K562 (cell line): Measurements from ENCODE around the gene BID. TPM values are rescaled to one million over a fixed set of nuclear protein-coding genes. Genes with fewer than 3 reads are reported as not detected.

Source experiments
- ATAC-seq: fragments of 200-7000 bp; cut with Tn5 transposase; 3 replicates; pipeline ENCODE4 v1.9.1; 2020; ENCODE audit warnings: moderate library complexity
- BruUV-seq: library from RNA; stranded (reverse); fragments of 400-500 nt; replicated peaks from 2 replicates; lab custom pipeline; 2021; lab: Mats Ljungman, UMichigan
- CTCF ChIA-PET: fragments of 300-600 bp; formaldehyde crosslinking; extraction: SDS; loops from one replicate; lab custom pipeline; 2021; ENCODE audit warnings: low intra/inter-chr PET ratio; lab: Yijun Ruan, JAX
- POLR2A ChIA-PET: fragments of 300-600, 350-650 bp; sonication (Branson Sonifier 250); formaldehyde crosslinking; extraction: SDS; loops from one replicate; lab custom pipeline; 2021; ENCODE audit warnings: antibody characterized with exemption, inconsistent platforms; lab: Yijun Ruan, JAX
- DNase-seq, 4 experiments: peaks; one replicate each; pipeline versions ENCODE4 v3.0.0 to v3.0.0-alpha.2; 2011 to 2018; ENCODE audit warnings: low spot score in 3 of 4, mixed read lengths in 3 of 4; ENCODE audit errors: extremely low read depth in 1 of 4
- FAIRE-seq: peaks from 2 replicates; lab custom pipeline; 2011; peaks lifted over from hg19 to GRCh38; lab: Jason Lieb, UNC
- H2AFZ ChIP-seq: 2 replicates; pipeline ENCODE4 v1.6.0; 2011; ENCODE audit warnings: low read depth, low read length, control low read depth, inconsistent platforms
- H3K27ac ChIP-seq: fragments of 200-600 bp; 3 replicates; pipeline ENCODE4 v1.8.0; 2011; ENCODE audit warnings: low read depth, mild to moderate bottlenecking, control low read depth, inconsistent platforms, low read length, moderate library complexity, mixed read lengths; ENCODE audit errors: extremely low read depth
- H3K27me3 ChIP-seq, 2 experiments: fragments of 300-600 bp in 1 of 2; 2 replicates in 1 of 2; 3 replicates in 1 of 2; pipeline versions ENCODE4 v1.6.0 to v1.8.0; 2011; ENCODE audit warnings: inconsistent platforms in 2 of 2, low read length in 2 of 2, mild to moderate bottlenecking in 1 of 2, mixed read lengths in 1 of 2, moderate library complexity in 1 of 2; ENCODE audit not compliant: control insufficient read depth in 2 of 2, insufficient read depth in 2 of 2
- H3K36me3 ChIP-seq: fragments of 300-600 bp; 3 replicates; pipeline ENCODE4 v1.8.0; 2011; ENCODE audit warnings: mild to moderate bottlenecking, low read length, inconsistent platforms; ENCODE audit not compliant: control insufficient read depth, insufficient read depth
- H3K4me1 ChIP-seq, 2 experiments: fragments of 200-600 bp in 1 of 2; replicated peaks in 1 of 2; 2 replicates in 1 of 2; 3 replicates in 1 of 2; pipeline versions ENCODE4 v1.5.1 to v1.8.0; 2011; ENCODE audit warnings: inconsistent platforms in 2 of 2, low read length in 2 of 2, mild to moderate bottlenecking in 1 of 2, mixed read lengths in 1 of 2, moderate library complexity in 1 of 2; ENCODE audit not compliant: control insufficient read depth in 2 of 2, insufficient read depth in 2 of 2
- H3K4me2 ChIP-seq: 2 replicates; pipeline ENCODE4 v1.6.1; 2011; ENCODE audit warnings: low read length, control low read depth, inconsistent platforms, mixed read lengths; ENCODE audit not compliant: insufficient read depth
- H3K4me3 ChIP-seq: fragments of 200-600 bp; sonication (generic), shearing (Covaris generic); 2 replicates; pipeline ENCODE4 v1.5.1; 2016; ENCODE audit warnings: control low read depth, inconsistent platforms
- H3K79me2 ChIP-seq: fragments of 200-600 bp; 3 replicates; pipeline ENCODE4 v1.8.0; 2011; ENCODE audit warnings: low read length, inconsistent platforms; ENCODE audit not compliant: control insufficient read depth, insufficient read depth
- H3K9ac ChIP-seq, 2 experiments: 2 replicates each; pipeline versions ENCODE4 v1.6.0 to v1.6.1; 2011; ENCODE audit warnings: low read depth in 2 of 2, low read length in 2 of 2, control low read depth in 1 of 2, inconsistent platforms in 1 of 2, mild to moderate bottlenecking in 1 of 2, mixed read lengths in 1 of 2; ENCODE audit not compliant: insufficient read depth in 1 of 2
- H3K9me1 ChIP-seq: one replicate; pipeline ENCODE4 v1.6.0; 2011; ENCODE audit warnings: inconsistent platforms, mild to moderate bottlenecking, low read length, moderate library complexity; ENCODE audit not compliant: control insufficient read depth, insufficient read depth
- H3K9me3 ChIP-seq: replicated peaks from 2 replicates; pipeline ENCODE4 v1.5.1; 2011; ENCODE audit warnings: low read depth, low read length, inconsistent platforms; ENCODE audit not compliant: control insufficient read depth, insufficient read depth
- H4K20me1 ChIP-seq: replicated peaks from 2 replicates; pipeline ENCODE4 v1.6.1; 2011; ENCODE audit warnings: low read length, inconsistent platforms, mixed read lengths; ENCODE audit not compliant: control insufficient read depth, insufficient read depth
- CAMTA2 ChIP-seq: fragments of 250-450 bp; sonication (Bioruptor Pico); conservative IDR thresholded peaks from 2 replicates; pipeline ENCODE4 v1.5.1; 2022
- HDAC6 ChIP-seq: IDR thresholded peaks from 2 replicates; pipeline ENCODE4 v1.6.1; 2012; ENCODE audit warnings: low read depth, mild to moderate bottlenecking, control low read depth, inconsistent platforms, low read length, moderate library complexity
- KLF1 ChIP-seq: fragments of 450-650 bp; IDR thresholded peaks from 2 replicates; pipeline ENCODE4 v1.6.1; 2016; ENCODE audit warnings: missing genetic modification characterization, missing compliant biosample characterization
- MAFG ChIP-seq: fragments of 450-650 bp; conservative IDR thresholded peaks from 2 replicates; pipeline ENCODE4 v1.6.1; 2016; ENCODE audit warnings: missing genetic modification characterization, missing compliant biosample characterization
- NCOA4 ChIP-seq: fragments of 450-650 bp; IDR thresholded peaks from 2 replicates; pipeline ENCODE4 v1.6.1; 2018; ENCODE audit warnings: mild to moderate bottlenecking; ENCODE audit not compliant: partially characterized antibody
- PHF21A ChIP-seq: fragments of 450-650 bp; IDR thresholded peaks from 2 replicates; pipeline ENCODE4 v1.6.1; 2017; ENCODE audit warnings: low read depth, borderline replicate concordance
- ZKSCAN1 ChIP-seq: fragments of 150-350 bp; IDR thresholded peaks from 2 replicates; pipeline ENCODE4 v1.6.1; 2016; ENCODE audit warnings: low read depth, low read length
- ZNF717 ChIP-seq: fragments of 250-450 bp; sonication (Bioruptor Pico); IDR thresholded peaks from 2 replicates; pipeline ENCODE4 v1.5.0; 2021
- WGBS: fragments of 100-300 bp; shearing (Covaris generic); methylation state at CpG from one replicate; pipeline ENCODE4 v1.1.6; 2016; ENCODE audit warnings: low coverage, mixed read lengths; ENCODE audit not compliant: insufficient coverage; ENCODE audit errors: missing lambda C conversion rate; 5-methylcytosine and 5-hydroxymethylcytosine counted together
- in situ Hi-C: fragments of 300-500 bp; cut with MboI; formaldehyde crosslinking; loops from 4 replicates; pipeline ENCODE4 v1.15.0; 2018; ENCODE audit warnings: inconsistent platforms, mixed read lengths
- intact Hi-C: fragments of 100-400 bp; cut with micrococcal nuclease; formaldehyde crosslinking; loops from 2 replicates; pipeline ENCODE4 v1.14.2; 2022
- polyA plus RNA-seq, 8 experiments: library from polyadenylated mRNA; depleted of rRNA in 4 of 8; stranded (reverse) in 5 of 8; unstranded in 3 of 8; fragments of >200 nt; fragmentation: Nextera tagmentation in 2 of 8; fragmentation: Illumina TruSeq in 1 of 8; extraction: Ambion mirVana in 2 of 8; extraction: Trizol in 1 of 8; gene quantifications; 2 replicates each; pipeline versions ENCODE4 v1.2.1 to v1.2.3, GENCODE V29; 2011 to 2014; ENCODE audit warnings: inconsistent platforms in 1 of 8, missing spikeins in 1 of 8
- total RNA-seq, 7 experiments: library from RNA; depleted of rRNA in 6 of 7; stranded (reverse); fragments of >200 nt in 6 of 7; fragmentation: Illumina TruSeq in 2 of 7; extraction: Trizol in 2 of 7; gene quantifications; 2 replicates each; pipeline versions ENCODE4 v1.2.1 to v1.2.3, GENCODE V29; 2011 to 2021; ENCODE audit warnings: low replicate concordance in 1 of 7
- TF ChIP-seq, protein P1 (sequence below): fragments of 450-650 bp; formaldehyde crosslinking; IDR thresholded peaks from 2 replicates; pipeline ENCODE4 v1.4.0; 2020; ENCODE audit warnings: mild to moderate bottlenecking, moderate library complexity

The BID gene
- total and polyA plus RNA-seq, 9 of the 15 experiments (the other 6 are each of a cell fraction or from before 2014, with no cell fraction given): 5.2 to 209 (median 63.7) TPM

DNA sequence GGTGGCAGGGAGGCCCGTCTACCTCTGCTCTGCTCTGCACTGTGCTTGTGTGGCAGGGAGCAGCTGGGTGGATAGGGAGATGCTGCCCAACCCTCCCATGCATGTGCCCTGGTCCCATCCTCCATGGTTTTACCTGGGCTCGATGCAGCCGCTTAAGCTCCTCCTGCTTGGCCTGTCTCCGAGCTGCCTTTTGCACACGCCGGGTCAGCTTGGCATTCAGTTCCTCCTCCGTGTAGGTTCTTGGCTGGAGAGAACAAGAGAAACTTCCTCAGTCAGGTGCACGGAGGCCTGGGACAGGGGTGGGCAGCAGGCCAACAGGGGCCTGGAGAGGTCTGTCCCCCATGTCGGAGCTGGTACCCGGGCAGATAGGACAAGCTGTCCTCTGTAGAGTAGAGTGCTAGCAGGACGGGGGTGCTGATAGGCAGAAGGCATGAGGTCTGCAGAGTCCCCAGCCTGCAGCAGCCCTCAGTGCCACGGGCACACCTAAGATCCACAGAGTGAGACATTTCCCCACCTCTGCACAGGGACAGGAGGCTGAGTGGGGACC, 36.4 kb upstream of the BID start:
- Histone ChIP-seq H3K9me1 (no peaks in the 10 kb centered on the region), H3K4me2 (no peak overlapping the region), H3K9ac (no peak overlapping the region), H4K20me1 (0 out of 2 replicates have a peak, but pooled peaks cover 4% of the 10 kb centered on the region), H3K9me3 (no peaks in the 10 kb centered on the region), H3K27me3 (no peaks in the 10 kb centered on the region), H2AFZ (no peak overlapping the region), H3K4me1 (peaks cover 0 to 5% of the 10 kb centered on the region in 2 experiments; a peak in 1 of 5 replicates), H3K79me2 (no peaks in the 10 kb centered on the region), H3K4me3 (no peak overlapping the region), H3K36me3 (peaks cover 29% of the 10 kb centered on the region; the same call in 2 of the 3 replicates), H3K27ac (no peak overlapping the region)
- 78% methylated on average over 12 of the region's 12 CpGs for WGBS
- CTCF ChIA-PET: no interaction called here
- POLR2A ChIA-PET: interaction anchor here (0.9 kb wide), 1 partner anchor 24 kb away, joined by 3 read pairs; no protein-coding TSS in a partner anchor
- intact Hi-C loops (no loop called here), in situ Hi-C loops (no loop called here)
- no peak for TF ChIP-seq HDAC6
- no TSS peak for BruUV-seq
- ATAC-seq (no peak), FAIRE-seq (no peak), DNase-seq (no peak)

DNA sequence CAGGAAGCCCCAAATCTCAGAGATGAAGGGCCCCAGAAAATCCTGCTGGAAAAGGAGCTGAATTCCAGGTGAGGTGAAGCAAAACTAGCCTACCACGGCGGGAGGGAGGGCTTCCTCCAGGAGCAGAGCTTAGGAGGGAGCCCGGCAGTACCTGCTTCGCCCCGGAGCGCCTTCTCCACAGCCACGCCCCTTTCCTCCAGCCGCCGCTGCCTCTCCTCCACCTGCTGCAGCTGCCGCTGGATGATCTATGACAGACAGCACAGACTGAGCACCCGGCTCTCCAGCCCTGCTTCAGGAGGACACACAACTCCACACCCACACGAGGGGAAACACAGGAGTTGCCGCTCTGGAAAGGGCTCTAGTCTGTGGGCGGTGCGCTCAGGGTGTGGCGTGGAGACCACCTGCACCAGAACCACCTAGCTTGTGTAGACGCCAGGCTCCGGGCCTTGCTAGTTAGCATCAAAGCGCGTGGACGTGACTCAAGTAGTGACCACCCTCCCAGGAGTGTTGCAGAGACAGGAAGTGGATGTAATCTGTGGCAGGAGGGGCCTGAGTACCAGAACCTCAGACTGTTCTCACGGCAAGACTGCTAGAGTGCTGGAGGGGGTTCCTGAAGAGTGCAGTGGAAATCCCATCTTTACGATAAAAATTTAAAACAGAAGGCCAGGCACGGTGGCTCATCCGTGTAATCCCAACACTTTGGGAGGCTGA, 34.6 kb upstream of the BID start:
- no peaks in the 10 kb centered on the region for H3K79me2 ChIP-seq
- H3K4me1 ChIP-seq: peaks cover 0 to 5% of the 10 kb centered on the region in 2 experiments; a peak in 1 of 5 replicates
- intact Hi-C loops (no loop called here), in situ Hi-C loops (no loop called here)
- ATAC-seq (no peak), FAIRE-seq (no peak), DNase-seq (no peak)
- BruUV-seq: no TSS peak
- no peak overlapping the region for H3K4me3 ChIP-seq
- no peak overlapping the region for H3K4me2 ChIP-seq
- no peaks in the 10 kb centered on the region for H3K27me3 ChIP-seq
- 78% methylated on average over 25 of the region's 25 CpGs for whole genome bisulfite sequencing
- H3K27ac ChIP-seq: no peak overlapping the region
- ChIA-PET CTCF (no interaction called here), POLR2A (interaction anchor here (1.0 kb wide), 1 partner anchor 17 kb away, joined by 3 read pairs; no protein-coding TSS in a partner anchor)
- H2AFZ ChIP-seq: no peak overlapping the region
- H4K20me1 ChIP-seq: no peaks in the 10 kb centered on the region
- no peaks in the 10 kb centered on the region for H3K9me1 ChIP-seq
- peak overlapping the region in 1 of 2 experiments; percentile 5; a peak in 1 of 4 replicates for H3K9ac ChIP-seq
- no peaks in the 10 kb centered on the region for H3K9me3 ChIP-seq
- peaks cover 29% of the 10 kb centered on the region; the same call in 2 of the 3 replicates for H3K36me3 ChIP-seq
- TF ChIP-seq ZNF717 (CRISPR knock-in tag) (no peak), CAMTA2 (CRISPR knock-in tag) (no peak), PHF21A (no peak), ZKSCAN1 (no peak), NCOA4 (no peak), KLF1 (tag) (no peak), MAFG (tag) (no peak)
- TF ChIP-seq, protein P1, sequence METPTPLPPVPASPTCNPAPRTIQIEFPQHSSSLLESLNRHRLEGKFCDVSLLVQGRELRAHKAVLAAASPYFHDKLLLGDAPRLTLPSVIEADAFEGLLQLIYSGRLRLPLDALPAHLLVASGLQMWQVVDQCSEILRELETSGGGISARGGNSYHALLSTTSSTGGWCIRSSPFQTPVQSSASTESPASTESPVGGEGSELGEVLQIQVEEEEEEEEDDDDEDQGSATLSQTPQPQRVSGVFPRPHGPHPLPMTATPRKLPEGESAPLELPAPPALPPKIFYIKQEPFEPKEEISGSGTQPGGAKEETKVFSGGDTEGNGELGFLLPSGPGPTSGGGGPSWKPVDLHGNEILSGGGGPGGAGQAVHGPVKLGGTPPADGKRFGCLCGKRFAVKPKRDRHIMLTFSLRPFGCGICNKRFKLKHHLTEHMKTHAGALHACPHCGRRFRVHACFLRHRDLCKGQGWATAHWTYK (CRISPR knock-in tag): no peak
